Hematopoietic multipotent progenitor cell (in vitro differentiated cells): Measurements from ENCODE around the gene ASPDH. TPM values are rescaled to one million over a fixed set of nuclear protein-coding genes. Genes with fewer than 3 reads are reported as not detected.
"Not testable (repeated sequence)": the region's sequence is repeated elsewhere in the genome, so short reads cannot be mapped to it uniquely, and the experiment has no call there.

Source experiments
- DNase-seq, 3 donors: peaks; one replicate each; pipeline ENCODE4 v3.0.0-alpha.2; 2011 to 2015; ENCODE audit warnings: low read depth in 2 of 3, low spot score in 2 of 3
- total RNA-seq: library from RNA; depleted of rRNA; stranded (reverse); fragments of >200 nt; gene quantifications from one replicate; pipeline ENCODE4 v1.2.3, GENCODE V29; 2012

ASPDH gene
- total RNA-seq, 1 donor, result not detected

- no peak for DNase-seq
These were observed 34.7 kb upstream of the ASPDH start for GRCh38 chr19:50548191-50549058.

GRCh38 chr19:50547385-50548190 is 33.9 kb upstream of the ASPDH start:
- no peak for DNase-seq

- no peak for DNase-seq
These were observed 33.0 kb upstream of the ASPDH start for GRCh38 chr19:50546527-50547221.

GRCh38 chr19:50542943-50543342 is 29.2 kb upstream of the ASPDH start:
- DNase-seq, result no peak

- peak in 2 of 3 donors; percentile 70 to 75 for DNase-seq
These were observed 24.1 kb upstream of the ASPDH start for GRCh38 chr19:50537769-50538230.

GRCh38 chr19:50537306-50537685 is 23.6 kb upstream of the ASPDH start:
- no peak for DNase-seq

GRCh38 chr19:50536662-50537305 is 23.1 kb upstream of the ASPDH start:
- no peak for DNase-seq

- DNase-seq, result no peak
These were observed 22.0 kb upstream of the ASPDH start for GRCh38 chr19:50535672-50536187.

- no peak for DNase-seq
These were observed 20.8 kb upstream of the ASPDH start for GRCh38 chr19:50534478-50534877.

GRCh38 chr19:50532952-50533351 is 19.2 kb upstream of the ASPDH start:
- no peak for DNase-seq

- no peak for DNase-seq
These were observed 17.5 kb upstream of the ASPDH start for GRCh38 chr19:50531171-50531612.

GRCh38 chr19:50528052-50528451 is 14.3 kb upstream of the ASPDH start:
- not testable (repeated sequence) for DNase-seq

- DNase-seq, result no peak
These were observed 9.2 kb upstream of the ASPDH start for GRCh38 chr19:50522881-50523280.

- DNase-seq, result no peak
These were observed 7.2 kb upstream of the ASPDH start for GRCh38 chr19:50520822-50521465.

- DNase-seq, result no peak
These were observed 5.4 kb upstream of the ASPDH start for GRCh38 chr19:50519006-50519575.

GRCh38 chr19:50518091-50519005 is 4.6 kb upstream of the ASPDH start:
- no peak for DNase-seq

GRCh38 chr19:50517704-50518075 is 4.0 kb upstream of the ASPDH start:
- no peak for DNase-seq

GRCh38 chr19:50516964-50517703 is 3.4 kb upstream of the ASPDH start:
- no peak for DNase-seq
